ENCODE measurements around the gene ATRNL1. TPM values are rescaled to one million over a fixed set of nuclear protein-coding genes. Genes with fewer than 3 reads are reported as not detected.

The ATRNL1 gene
- polyA plus RNA-seq, 3 donors: not detected

GRCh38 chr10:115945701-115946445 lies 852.7 kb downstream of the ATRNL1 start:
- H2AFZ ChIP-seq (ENCODE audit: insufficient read depth, low read depth, low read length, poor library complexity, severe bottlenecking): no peak overlapping the region
- no peaks in the 10 kb centered on the region for H4K20me1 ChIP-seq (ENCODE audit: insufficient read depth, low read length)
- no peaks in the 10 kb centered on the region for H3K4me1 Mint-ChIP-seq
- no peak overlapping the region for H3K27ac ChIP-seq (ENCODE audit: low read depth in 1 of 2, low read length in 2 of 2)
- no peaks in the 10 kb centered on the region for H3K27me3 Mint-ChIP-seq (ENCODE audit: low read depth in 3 of 3)
- no peaks in the 10 kb centered on the region for H3K4me1 ChIP-seq (ENCODE audit: control insufficient read depth in 1 of 2, insufficient read depth in 2 of 2, low read length in 2 of 2)
- H3K36me3 Mint-ChIP-seq: no peaks in the 10 kb centered on the region
- no peak overlapping the region for H3K9ac ChIP-seq (ENCODE audit: insufficient read depth, low read length, poor library complexity, severe bottlenecking)
- no peak for TF ChIP-seq CTCF (IDR thresholded peaks at IDR 0.05)
- no peak for DNase-seq
- H3K9me3 Mint-ChIP-seq: peaks cover 0 to 4% (median 0%) of the 10 kb centered on the region in 7 donors
- no peaks in the 10 kb centered on the region for H3K36me3 ChIP-seq (replicated peaks in 1 of 2; ENCODE audit: control insufficient read depth in 1 of 2, insufficient read depth in 2 of 2, low read length in 2 of 2)
- no peak overlapping the region for H3K27ac Mint-ChIP-seq
- intact Hi-C loops (cut with micrococcal nuclease): no loop called here
- H3K9me3 ChIP-seq (replicated peaks in 1 of 2; ENCODE audit: control insufficient read depth in 1 of 2, insufficient read depth in 1 of 2, low read length in 2 of 2): no peaks in the 10 kb centered on the region
- H3K79me2 ChIP-seq (ENCODE audit: insufficient read depth, low read length): no peaks in the 10 kb centered on the region
- no peak overlapping the region for H3K4me2 ChIP-seq (replicated peaks; ENCODE audit: extremely low read depth, low read length, poor library complexity, severe bottlenecking)
- H3K27me3 ChIP-seq (ENCODE audit: control insufficient read depth in 2 of 2, insufficient read depth in 2 of 2, low read length in 2 of 2): no peaks in the 10 kb centered on the region
- WGBS (ENCODE audit: insufficient coverage): no CpG with 5 or more reads among the region's 3 CpGs
- H3K4me3 Mint-ChIP-seq: no peak overlapping the region
- H3K4me3 ChIP-seq (replicated peaks in 1 of 3; ENCODE audit: low read depth in 2 of 3, low read length in 3 of 3): no peak overlapping the region

GRCh38 chr10:115947104-115947503 lies 853.9 kb downstream of the ATRNL1 start:
- Histone ChIP-seq H2AFZ (ENCODE audit: insufficient read depth, low read depth, low read length, poor library complexity, severe bottlenecking) (no peak overlapping the region), H3K9ac (ENCODE audit: insufficient read depth, low read length, poor library complexity, severe bottlenecking) (no peak overlapping the region), H3K27ac (ENCODE audit: low read depth in 1 of 2, low read length in 2 of 2) (no peak overlapping the region), H3K4me2 (replicated peaks; ENCODE audit: extremely low read depth, low read length, poor library complexity, severe bottlenecking) (no peak overlapping the region), H3K9me3 (replicated peaks in 1 of 2; ENCODE audit: control insufficient read depth in 1 of 2, insufficient read depth in 1 of 2, low read length in 2 of 2) (no peaks in the 10 kb centered on the region), H3K27me3 (ENCODE audit: control insufficient read depth in 2 of 2, insufficient read depth in 2 of 2, low read length in 2 of 2) (no peaks in the 10 kb centered on the region), H3K4me1 (ENCODE audit: control insufficient read depth in 1 of 2, insufficient read depth in 2 of 2, low read length in 2 of 2) (no peaks in the 10 kb centered on the region), H3K4me3 (replicated peaks in 1 of 3; ENCODE audit: low read depth in 2 of 3, low read length in 3 of 3) (no peak overlapping the region), H4K20me1 (ENCODE audit: insufficient read depth, low read length) (no peaks in the 10 kb centered on the region), H3K79me2 (ENCODE audit: insufficient read depth, low read length) (no peaks in the 10 kb centered on the region), H3K36me3 (replicated peaks in 1 of 2; ENCODE audit: control insufficient read depth in 1 of 2, insufficient read depth in 2 of 2, low read length in 2 of 2) (no peaks in the 10 kb centered on the region)
- intact Hi-C loops (cut with micrococcal nuclease): no loop called here
- no peaks in the 10 kb centered on the region for H3K36me3 Mint-ChIP-seq
- TF ChIP-seq CTCF (IDR thresholded peaks at IDR 0.05): no peak
- no peak overlapping the region for H3K27ac Mint-ChIP-seq
- no peak for DNase-seq
- H3K4me1 Mint-ChIP-seq: no peaks in the 10 kb centered on the region
- peaks cover 0 to 2% (median 0%) of the 10 kb centered on the region in 3 donors for H3K27me3 Mint-ChIP-seq (ENCODE audit: low read depth in 3 of 3)
- peaks cover 0 to 3% (median 0%) of the 10 kb centered on the region in 7 donors for H3K9me3 Mint-ChIP-seq
- no peak overlapping the region for H3K4me3 Mint-ChIP-seq
- WGBS (ENCODE audit: insufficient coverage): no CpG with 5 or more reads among the region's 2 CpGs

Data from CD14-positive monocyte (primary cell).